Activated naive CD8-positive, alpha-beta T cell (primary cell): ENCODE measurements around the gene CTAGE1.
"Not testable (repeated sequence)": the region's sequence is repeated elsewhere in the genome, so short reads cannot be mapped to it uniquely, and the experiment has no call there.

Source experiments
- H3K27ac Mint-ChIP-seq: one replicate; pipeline ENCODE4 v1.8.0; 2021; ENCODE audit warnings: mixed read lengths
- H3K27me3 Mint-ChIP-seq: one replicate; pipeline ENCODE4 v1.8.0; 2021; ENCODE audit warnings: mixed read lengths
- H3K36me3 Mint-ChIP-seq: one replicate; pipeline ENCODE4 v1.8.0; 2021; ENCODE audit warnings: mixed read lengths
- H3K4me1 Mint-ChIP-seq: one replicate; pipeline ENCODE4 v1.8.0; 2021; ENCODE audit warnings: low read depth, mixed read lengths
- H3K4me3 Mint-ChIP-seq: one replicate; pipeline ENCODE4 v1.8.0; 2021; ENCODE audit warnings: mild to moderate bottlenecking, mixed read lengths
- H3K9me3 Mint-ChIP-seq: one replicate; pipeline ENCODE4 v1.8.0; 2021; ENCODE audit warnings: low read depth, mixed read lengths

The CTAGE1 gene

GRCh38 chr18:22449753-22450152 is 32.0 kb upstream of the CTAGE1 start:
- not testable (repeated sequence) for H3K4me3 Mint-ChIP-seq, H3K4me1 Mint-ChIP-seq, H3K27me3 Mint-ChIP-seq

DNA sequence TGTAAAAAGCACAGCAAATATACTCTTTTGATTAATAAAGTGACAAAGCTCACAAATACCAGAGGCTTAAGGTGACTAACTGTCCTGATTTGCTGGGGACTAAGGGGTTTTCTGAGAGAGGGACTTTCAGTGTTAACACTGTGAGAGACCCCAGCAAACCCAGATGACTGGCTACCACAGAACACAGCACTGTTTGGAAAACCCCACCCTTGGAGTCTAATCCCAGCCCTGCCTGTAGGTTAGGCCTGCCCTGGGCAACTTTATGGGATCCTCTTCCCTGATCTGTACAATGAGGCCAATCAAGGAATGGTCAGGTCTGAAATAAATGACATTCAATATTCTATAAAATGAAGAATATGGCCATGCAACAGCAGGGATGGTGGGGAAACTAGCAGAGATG is 30.5 kb upstream of the CTAGE1 start:
- Mint-ChIP-seq H3K27me3 (peaks cover 2% of the 10 kb centered on the region), H3K36me3 (no peaks in the 10 kb centered on the region), H3K4me1 (peaks cover 3% of the 10 kb centered on the region), H3K27ac (no peak overlapping the region), H3K4me3 (no peak overlapping the region), H3K9me3 (peaks cover 17% of the 10 kb centered on the region)

More at GRCh38 chr18:22449753-22450152, 32.0 kb upstream of the CTAGE1 start:
- H3K9me3 Mint-ChIP-seq, result peaks cover 17% of the 10 kb centered on the region
- H3K36me3 Mint-ChIP-seq, H3K27ac Mint-ChIP-seq: not testable (repeated sequence)

GRCh38 chr18:22447792-22448191 is 30.1 kb upstream of the CTAGE1 start:
- Mint-ChIP-seq H3K9me3 (peaks cover 17% of the 10 kb centered on the region), H3K27ac (no peak overlapping the region), H3K4me3 (no peak overlapping the region), H3K27me3 (peaks cover 1% of the 10 kb centered on the region), H3K4me1 (peaks cover 3% of the 10 kb centered on the region), H3K36me3 (no peaks in the 10 kb centered on the region)

GRCh38 chr18:22446911-22447310 is 29.2 kb upstream of the CTAGE1 start:
- H3K4me3 Mint-ChIP-seq, result no peak overlapping the region
- H3K36me3 Mint-ChIP-seq, result no peaks in the 10 kb centered on the region
- H3K9me3 Mint-ChIP-seq, result peaks cover 17% of the 10 kb centered on the region
- H3K27ac Mint-ChIP-seq, result no peak overlapping the region
- H3K27me3 Mint-ChIP-seq, result no peaks in the 10 kb centered on the region
- no peaks in the 10 kb centered on the region for H3K4me1 Mint-ChIP-seq

GRCh38 chr18:22446325-22446724 is 28.6 kb upstream of the CTAGE1 start:
- no peak overlapping the region for H3K4me3 Mint-ChIP-seq

DNA sequence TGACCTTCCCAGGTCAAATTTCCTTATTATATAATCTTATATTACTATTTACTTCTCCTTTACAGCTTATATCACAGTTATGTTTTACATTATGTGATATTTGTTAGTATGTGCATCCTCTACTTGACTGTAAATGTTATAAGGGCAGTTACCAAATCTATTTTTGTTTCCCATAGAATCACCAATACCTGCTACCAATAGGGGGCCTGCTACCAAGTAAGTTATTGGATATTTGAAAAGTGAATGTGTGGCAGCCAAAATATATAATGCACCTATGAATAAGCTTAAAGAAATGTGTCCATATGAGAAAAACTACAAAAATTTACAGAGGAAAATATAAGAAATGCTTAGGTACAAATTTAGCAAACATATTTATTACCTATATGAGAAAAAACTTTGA is 23.9 kb upstream of the CTAGE1 start:
- Mint-ChIP-seq H3K36me3 (no peaks in the 10 kb centered on the region), H3K9me3 (no peaks in the 10 kb centered on the region), H3K4me3 (no peak overlapping the region), H3K4me1 (no peaks in the 10 kb centered on the region), H3K27ac (no peak overlapping the region), H3K27me3 (no peaks in the 10 kb centered on the region)

More at GRCh38 chr18:22446325-22446724, 28.6 kb upstream of the CTAGE1 start:
- Mint-ChIP-seq H3K4me1 (no peaks in the 10 kb centered on the region), H3K27me3 (no peaks in the 10 kb centered on the region), H3K27ac (no peak overlapping the region), H3K36me3 (no peaks in the 10 kb centered on the region), H3K9me3 (peaks cover 17% of the 10 kb centered on the region)

- H3K36me3 Mint-ChIP-seq, result no peaks in the 10 kb centered on the region
- no peaks in the 10 kb centered on the region for H3K27me3 Mint-ChIP-seq
- H3K4me1 Mint-ChIP-seq, result no peaks in the 10 kb centered on the region
- H3K27ac Mint-ChIP-seq, result no peak overlapping the region
- H3K4me3 Mint-ChIP-seq, result no peak overlapping the region
- H3K9me3 Mint-ChIP-seq, result no peaks in the 10 kb centered on the region
Measured at GRCh38 chr18:22439447-22439846, 21.7 kb upstream of the CTAGE1 start.

DNA sequence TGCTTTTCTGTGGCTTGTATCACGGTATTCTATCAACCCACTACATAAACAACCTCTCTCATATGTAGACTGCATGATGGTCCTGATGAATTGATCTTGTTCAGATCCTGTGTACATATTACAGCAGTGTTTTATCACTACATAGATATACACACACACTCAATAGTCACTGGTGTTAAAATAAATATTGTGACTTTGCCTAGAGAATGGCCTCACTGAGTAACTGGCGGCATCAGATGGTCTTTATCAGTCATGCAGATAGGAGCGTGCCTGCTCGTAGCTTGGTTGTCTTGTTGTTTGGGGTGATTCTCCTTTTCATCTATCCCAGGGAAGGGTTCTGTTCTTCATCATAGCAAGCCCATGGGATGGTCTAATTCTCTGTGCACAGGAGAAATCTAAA is 18.4 kb upstream of the CTAGE1 start:
- Mint-ChIP-seq H3K27ac (no peak overlapping the region), H3K4me1 (no peaks in the 10 kb centered on the region), H3K27me3 (no peaks in the 10 kb centered on the region), H3K9me3 (no peaks in the 10 kb centered on the region), H3K4me3 (no peak overlapping the region), H3K36me3 (no peaks in the 10 kb centered on the region)

DNA sequence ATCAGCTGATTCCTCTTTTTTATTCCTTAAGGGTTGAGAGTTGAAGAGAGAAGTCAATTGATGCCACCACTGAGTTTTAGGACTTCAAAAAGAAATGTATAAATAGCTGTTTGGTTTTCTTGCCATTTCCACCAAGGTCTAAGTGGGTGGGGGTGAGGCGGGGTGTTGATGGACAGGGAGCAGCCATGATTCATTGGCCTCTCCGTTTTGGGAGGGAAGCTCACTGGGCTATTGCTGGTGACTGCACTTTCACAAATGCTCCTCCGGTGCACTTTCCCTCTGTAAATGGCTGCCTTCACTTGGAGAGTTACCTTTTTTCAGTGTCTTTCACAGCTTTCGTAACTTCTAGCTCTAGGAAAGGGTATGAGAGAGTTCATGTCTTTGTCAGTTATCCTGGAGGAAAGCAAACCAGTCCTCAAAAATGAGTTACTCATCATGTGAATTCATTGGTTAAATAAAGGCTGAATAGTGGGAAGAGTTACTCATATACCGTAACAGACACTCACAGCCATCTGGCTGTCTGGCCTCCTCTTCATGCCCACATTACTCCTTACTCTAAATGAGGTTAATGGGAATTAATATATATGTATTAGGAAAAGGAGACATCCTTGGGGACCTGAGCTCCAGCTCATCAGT is 17.4 kb upstream of the CTAGE1 start:
- H3K4me3 Mint-ChIP-seq, result no peak overlapping the region
- no peaks in the 10 kb centered on the region for H3K27me3 Mint-ChIP-seq
- no peaks in the 10 kb centered on the region for H3K9me3 Mint-ChIP-seq
- no peaks in the 10 kb centered on the region for H3K4me1 Mint-ChIP-seq
- no peak overlapping the region for H3K27ac Mint-ChIP-seq
- H3K36me3 Mint-ChIP-seq, result no peaks in the 10 kb centered on the region

DNA sequence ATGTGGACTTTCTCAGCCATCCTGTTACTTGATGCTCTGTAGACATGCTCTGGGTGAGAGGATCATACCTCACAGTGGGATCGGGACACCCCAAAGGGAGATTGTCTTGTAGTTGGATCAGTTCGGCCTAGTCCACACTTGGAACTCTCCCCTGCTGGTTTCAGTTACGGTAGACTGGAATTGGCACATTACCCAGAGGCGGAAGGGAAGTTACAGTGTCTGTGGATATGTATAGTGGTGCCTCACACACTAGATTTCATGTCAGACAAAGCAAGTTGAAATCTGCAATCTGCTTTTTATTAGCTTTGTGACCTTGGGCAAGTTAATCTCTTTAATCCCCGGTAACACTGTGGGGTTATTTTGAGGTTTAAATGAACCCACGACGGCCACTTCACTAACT is 16.2 kb upstream of the CTAGE1 start:
- H3K9me3 Mint-ChIP-seq, result no peaks in the 10 kb centered on the region
- H3K4me3 Mint-ChIP-seq, result no peak overlapping the region
- H3K4me1 Mint-ChIP-seq, result no peaks in the 10 kb centered on the region
- H3K36me3 Mint-ChIP-seq, result no peaks in the 10 kb centered on the region
- no peaks in the 10 kb centered on the region for H3K27me3 Mint-ChIP-seq
- H3K27ac Mint-ChIP-seq, result no peak overlapping the region

DNA sequence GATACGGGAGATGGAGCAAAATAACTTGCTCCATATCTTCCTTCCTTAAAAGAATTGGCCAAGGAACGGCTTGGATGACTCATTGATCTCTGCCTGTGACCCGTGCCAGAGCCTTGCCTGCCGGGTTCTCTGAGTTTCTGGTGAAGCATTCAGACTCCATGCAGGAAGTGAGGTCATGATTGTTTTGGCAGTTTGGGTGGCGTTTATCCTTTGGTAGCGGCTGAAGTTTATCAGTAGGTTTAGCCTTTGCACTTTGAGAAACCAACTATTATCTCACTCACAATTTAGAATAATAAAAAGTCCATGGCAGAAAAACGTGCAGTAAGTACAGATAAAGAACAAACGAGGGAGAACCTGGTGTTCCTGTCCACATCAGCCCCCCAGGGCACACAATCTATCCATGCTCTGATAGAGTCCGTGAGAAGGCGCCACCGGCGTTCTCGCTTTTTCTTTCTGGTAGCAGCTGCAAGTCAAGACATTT is 15.0 kb upstream of the CTAGE1 start:
- no peak overlapping the region for H3K27ac Mint-ChIP-seq
- no peaks in the 10 kb centered on the region for H3K36me3 Mint-ChIP-seq
- no peaks in the 10 kb centered on the region for H3K9me3 Mint-ChIP-seq
- no peaks in the 10 kb centered on the region for H3K27me3 Mint-ChIP-seq
- no peak overlapping the region for H3K4me3 Mint-ChIP-seq
- H3K4me1 Mint-ChIP-seq, result no peaks in the 10 kb centered on the region

- no peaks in the 10 kb centered on the region for H3K4me1 Mint-ChIP-seq
- no peaks in the 10 kb centered on the region for H3K27me3 Mint-ChIP-seq
- no peaks in the 10 kb centered on the region for H3K36me3 Mint-ChIP-seq
- H3K9me3 Mint-ChIP-seq, result no peaks in the 10 kb centered on the region
- H3K27ac Mint-ChIP-seq, result no peak overlapping the region
- H3K4me3 Mint-ChIP-seq, result no peak overlapping the region
Measured at GRCh38 chr18:22429564-22429963, 11.8 kb upstream of the CTAGE1 start.

DNA sequence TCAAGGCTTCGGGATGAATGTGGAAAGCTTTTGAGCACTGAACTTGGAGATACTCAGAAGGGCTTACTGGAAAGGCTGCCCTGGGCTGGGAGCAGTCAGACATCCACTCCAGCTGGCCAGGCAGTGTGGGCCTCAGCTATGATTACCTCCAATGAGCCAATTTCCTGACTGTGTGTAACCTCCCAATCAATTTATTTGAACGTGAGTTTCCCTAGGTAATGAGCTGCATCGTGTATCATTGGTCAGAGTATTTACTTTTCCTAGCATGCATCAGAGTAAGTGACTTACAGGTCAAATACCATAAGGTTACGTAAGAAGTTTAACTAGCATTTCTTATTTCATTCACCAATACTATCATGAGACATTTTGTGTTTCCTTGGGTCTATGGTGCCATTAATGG is 11.0 kb upstream of the CTAGE1 start:
- no peaks in the 10 kb centered on the region for H3K4me1 Mint-ChIP-seq
- no peaks in the 10 kb centered on the region for H3K36me3 Mint-ChIP-seq
- no peak overlapping the region for H3K27ac Mint-ChIP-seq
- no peaks in the 10 kb centered on the region for H3K27me3 Mint-ChIP-seq
- H3K9me3 Mint-ChIP-seq, result no peaks in the 10 kb centered on the region
- no peak overlapping the region for H3K4me3 Mint-ChIP-seq

DNA sequence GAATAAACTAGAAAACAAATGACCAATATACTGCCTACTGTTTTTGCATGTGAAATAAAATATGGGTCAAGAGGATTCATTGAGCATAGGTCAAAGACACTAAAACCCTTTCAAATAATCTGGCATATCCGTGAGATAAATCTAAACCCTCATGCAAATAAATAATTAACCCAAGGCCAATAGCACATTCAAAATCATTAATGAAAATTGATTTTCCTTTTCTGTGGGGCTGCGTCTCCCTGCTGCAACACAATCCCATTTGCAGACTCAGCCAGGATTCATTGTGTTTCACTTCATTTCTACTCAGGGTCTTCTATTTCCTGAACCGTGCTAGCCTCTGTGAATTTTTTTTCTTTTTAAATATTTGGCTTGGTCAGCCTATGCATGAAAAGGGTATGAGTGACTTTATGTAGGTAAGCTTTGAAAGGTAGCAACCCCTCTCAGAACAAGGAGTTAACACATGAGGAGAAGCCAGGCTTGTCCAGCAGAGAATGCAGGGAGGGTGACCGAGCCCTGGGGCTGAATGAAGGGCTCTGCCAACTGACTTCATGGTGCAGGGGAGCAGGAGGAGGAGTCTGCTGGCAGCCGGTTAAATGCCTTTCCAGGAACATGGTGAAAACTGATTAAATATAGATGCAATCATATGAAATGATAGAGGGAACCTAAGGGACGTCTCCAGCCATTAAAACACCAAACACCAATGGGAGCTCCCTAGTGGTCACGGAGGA is 10.3 kb upstream of the CTAGE1 start:
- no peaks in the 10 kb centered on the region for H3K9me3 Mint-ChIP-seq
- no peaks in the 10 kb centered on the region for H3K36me3 Mint-ChIP-seq
- no peaks in the 10 kb centered on the region for H3K27me3 Mint-ChIP-seq
- H3K4me1 Mint-ChIP-seq, result no peaks in the 10 kb centered on the region
- H3K4me3 Mint-ChIP-seq, result no peak overlapping the region
- no peak overlapping the region for H3K27ac Mint-ChIP-seq

DNA sequence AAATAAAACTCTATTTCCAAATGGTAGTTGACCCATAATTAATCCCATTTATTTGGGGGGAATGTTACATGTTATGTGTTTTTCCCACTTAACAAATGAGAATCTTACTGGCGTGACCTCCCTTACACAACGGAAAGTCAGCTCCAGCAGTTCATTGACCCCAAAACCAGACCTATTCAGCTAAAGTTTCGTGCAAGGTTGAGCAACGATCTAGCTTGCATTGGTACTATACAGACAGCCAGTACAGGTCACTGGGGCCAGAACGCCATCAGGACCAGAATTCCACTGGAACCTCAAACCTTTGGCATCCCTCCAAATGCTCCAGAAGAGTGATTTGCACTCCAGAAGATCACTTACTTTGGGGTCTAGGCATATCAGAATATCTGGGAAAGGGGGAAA is 6.8 kb upstream of the CTAGE1 start:
- Mint-ChIP-seq H3K36me3 (no peaks in the 10 kb centered on the region), H3K9me3 (no peaks in the 10 kb centered on the region), H3K4me3 (no peak overlapping the region)

More for the DNA sequence above, 6.8 kb upstream of the CTAGE1 start:
- Mint-ChIP-seq H3K27ac (no peak overlapping the region), H3K4me1 (no peaks in the 10 kb centered on the region), H3K27me3 (no peaks in the 10 kb centered on the region)
